Cardiac fibroblast (primary cell): Measurements from ENCODE around the gene ATRNL1.

Experiments
- DNase-seq, 2 donors: peaks; one replicate each; pipeline versions ENCODE4 v3.0.0 to v3.0.0-alpha.2; 2010; ENCODE audit warnings: low read depth in 2 of 2
- H3K4me3 ChIP-seq, 2 donors: replicated peaks in 1 of 2; 1 replicate in 1 of 2; 2 replicates in 1 of 2; pipeline ENCODE4 v1.5.1; 2011; ENCODE audit warnings: low read depth in 2 of 2, low read length in 2 of 2, mild to moderate bottlenecking in 2 of 2, moderate library complexity in 1 of 2
- TF ChIP-seq, protein P1 (sequence below): IDR thresholded peaks from one replicate; pipeline ENCODE4 v1.5.1; 2011; ENCODE audit warnings: low read depth, mild to moderate bottlenecking, low read length, inconsistent platforms

Gene ATRNL1

DNA sequence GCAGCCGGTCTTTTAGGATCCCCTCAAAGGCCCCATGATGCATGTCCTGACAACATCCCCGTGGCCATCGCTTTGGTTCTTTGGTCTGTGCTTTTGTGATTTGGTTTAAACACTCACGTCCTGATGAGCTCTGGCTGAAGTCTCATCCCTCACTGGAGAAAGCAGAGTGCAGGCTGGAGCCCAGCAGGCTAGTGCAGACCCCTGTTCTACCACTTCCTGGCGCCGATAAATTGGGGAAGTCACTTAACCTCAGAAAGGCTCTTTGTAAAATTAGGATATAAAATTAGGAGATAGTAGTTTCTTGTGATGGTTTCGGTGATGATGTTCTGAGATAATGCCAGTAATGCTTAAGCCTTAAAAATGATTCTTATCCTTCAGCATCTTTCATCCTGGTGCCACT is 872.2 kb downstream of the ATRNL1 start:
- no peak for DNase-seq
- TF ChIP-seq, protein P1, sequence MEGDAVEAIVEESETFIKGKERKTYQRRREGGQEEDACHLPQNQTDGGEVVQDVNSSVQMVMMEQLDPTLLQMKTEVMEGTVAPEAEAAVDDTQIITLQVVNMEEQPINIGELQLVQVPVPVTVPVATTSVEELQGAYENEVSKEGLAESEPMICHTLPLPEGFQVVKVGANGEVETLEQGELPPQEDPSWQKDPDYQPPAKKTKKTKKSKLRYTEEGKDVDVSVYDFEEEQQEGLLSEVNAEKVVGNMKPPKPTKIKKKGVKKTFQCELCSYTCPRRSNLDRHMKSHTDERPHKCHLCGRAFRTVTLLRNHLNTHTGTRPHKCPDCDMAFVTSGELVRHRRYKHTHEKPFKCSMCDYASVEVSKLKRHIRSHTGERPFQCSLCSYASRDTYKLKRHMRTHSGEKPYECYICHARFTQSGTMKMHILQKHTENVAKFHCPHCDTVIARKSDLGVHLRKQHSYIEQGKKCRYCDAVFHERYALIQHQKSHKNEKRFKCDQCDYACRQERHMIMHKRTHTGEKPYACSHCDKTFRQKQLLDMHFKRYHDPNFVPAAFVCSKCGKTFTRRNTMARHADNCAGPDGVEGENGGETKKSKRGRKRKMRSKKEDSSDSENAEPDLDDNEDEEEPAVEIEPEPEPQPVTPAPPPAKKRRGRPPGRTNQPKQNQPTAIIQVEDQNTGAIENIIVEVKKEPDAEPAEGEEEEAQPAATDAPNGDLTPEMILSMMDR, result no peak
- H3K4me3 ChIP-seq, result no peak overlapping the region

DNA sequence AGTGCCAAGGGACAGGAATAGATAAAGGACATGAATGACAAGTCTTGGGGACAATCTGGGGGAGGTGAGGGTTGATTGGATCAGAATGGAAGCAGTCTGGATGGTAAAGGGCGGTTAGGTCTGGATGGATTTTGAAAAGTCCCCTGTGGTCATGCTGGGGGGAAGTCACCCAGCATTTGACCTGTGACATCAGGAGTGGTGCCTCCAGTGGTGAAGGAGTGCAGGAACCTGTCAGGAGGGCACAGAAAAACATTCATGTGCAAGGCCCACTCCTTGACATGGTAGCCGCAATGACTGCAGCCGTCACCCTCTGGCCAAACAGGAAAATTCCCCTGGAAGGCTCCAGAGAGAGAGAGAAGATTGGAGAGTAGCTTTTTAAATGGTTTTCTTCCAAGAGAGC is 875.1 kb downstream of the ATRNL1 start:
- H3K4me3 ChIP-seq, result no peak overlapping the region
- no peak for DNase-seq
- TF ChIP-seq, protein P1, result no peak

DNA sequence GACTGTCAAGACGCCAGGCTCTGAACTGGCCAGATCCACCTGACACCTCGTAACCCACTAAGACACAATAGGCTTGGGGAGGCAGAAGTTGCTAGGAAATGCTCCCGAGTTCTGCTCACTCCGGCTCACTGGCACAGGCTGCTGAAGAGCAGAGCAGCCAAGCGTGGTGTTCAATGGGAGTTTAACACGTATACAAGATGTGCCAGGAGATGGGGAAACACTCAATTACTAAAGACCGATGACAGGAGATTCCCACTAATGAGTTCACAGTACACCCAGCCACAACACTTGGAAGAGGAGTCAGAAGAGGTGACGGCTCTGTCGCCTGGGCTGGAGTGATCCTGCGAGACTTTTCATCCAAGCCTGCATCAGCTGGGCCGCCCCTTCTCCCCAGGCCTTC is 876.4 kb downstream of the ATRNL1 start:
- TF ChIP-seq, protein P1, result no peak
- DNase-seq, result no peak

DNA sequence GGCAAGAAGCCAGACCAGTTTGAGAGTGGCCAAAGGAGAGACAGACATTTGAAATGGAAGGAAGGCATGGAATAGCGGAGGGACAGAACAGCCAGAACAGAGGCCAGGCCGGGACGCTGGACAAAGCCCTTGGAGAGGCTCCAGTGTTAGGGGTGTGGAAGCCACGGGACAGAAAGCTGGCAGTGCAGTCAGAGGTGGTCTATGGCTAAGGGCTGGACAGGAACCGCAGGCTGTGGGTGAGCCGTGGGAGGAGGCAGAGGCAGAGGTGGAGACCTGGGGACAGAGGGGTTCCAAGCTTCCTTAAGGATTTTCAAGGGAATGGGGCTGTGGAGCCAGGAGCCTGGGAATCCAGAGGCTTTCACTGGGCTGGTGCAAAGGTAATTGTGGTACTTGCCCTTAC is 878.8 kb downstream of the ATRNL1 start:
- TF ChIP-seq, protein P1, result no peak
- no peak for DNase-seq
- H3K4me3 ChIP-seq, result no peak overlapping the region

More for the DNA sequence above, 876.4 kb downstream of the ATRNL1 start:
- H3K4me3 ChIP-seq, result no peak overlapping the region

DNA sequence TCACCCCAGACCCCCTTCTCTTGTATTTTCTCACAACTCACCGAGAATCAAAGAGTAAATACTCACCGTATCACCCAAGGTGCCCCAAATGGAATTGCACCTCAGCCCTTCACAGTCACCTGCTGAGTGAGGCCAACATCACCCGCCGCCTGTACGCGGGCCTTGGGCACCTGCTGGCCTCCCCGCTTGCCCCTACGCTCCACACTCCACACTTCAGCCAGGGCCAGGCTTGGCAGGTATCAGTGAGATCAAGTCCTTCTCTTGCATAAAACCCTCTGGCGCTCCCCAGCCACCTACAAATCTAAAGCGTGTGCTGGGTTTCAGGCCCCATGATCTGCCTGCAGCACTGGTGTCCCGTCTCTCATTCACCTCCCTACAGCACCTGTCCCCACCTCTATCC is 879.3 kb downstream of the ATRNL1 start:
- TF ChIP-seq, protein P1, result no peak
- no peak for DNase-seq
- no peak overlapping the region for H3K4me3 ChIP-seq

DNA sequence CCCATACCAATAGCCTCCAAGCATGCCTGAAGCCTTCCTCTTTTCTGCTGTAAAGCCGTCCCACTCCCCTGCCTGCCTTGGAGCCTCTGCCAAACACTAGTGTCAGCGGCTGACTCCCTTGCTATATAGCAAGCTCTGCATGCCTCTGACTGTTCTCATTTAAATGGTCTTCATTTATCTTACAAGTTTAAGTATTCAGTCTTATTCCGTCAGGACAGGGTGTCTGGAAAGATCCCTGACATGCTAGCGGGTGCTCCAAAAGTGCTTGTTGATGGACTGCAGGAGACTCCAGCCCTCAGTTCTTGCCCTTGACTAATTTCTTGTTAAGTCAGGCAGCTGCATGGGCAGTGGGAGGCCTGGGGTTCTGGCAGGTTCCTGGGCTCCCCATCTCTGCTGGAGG is 881.2 kb downstream of the ATRNL1 start:
- no peak overlapping the region for H3K4me3 ChIP-seq
- no peak for DNase-seq
- TF ChIP-seq, protein P1, result no peak

DNA sequence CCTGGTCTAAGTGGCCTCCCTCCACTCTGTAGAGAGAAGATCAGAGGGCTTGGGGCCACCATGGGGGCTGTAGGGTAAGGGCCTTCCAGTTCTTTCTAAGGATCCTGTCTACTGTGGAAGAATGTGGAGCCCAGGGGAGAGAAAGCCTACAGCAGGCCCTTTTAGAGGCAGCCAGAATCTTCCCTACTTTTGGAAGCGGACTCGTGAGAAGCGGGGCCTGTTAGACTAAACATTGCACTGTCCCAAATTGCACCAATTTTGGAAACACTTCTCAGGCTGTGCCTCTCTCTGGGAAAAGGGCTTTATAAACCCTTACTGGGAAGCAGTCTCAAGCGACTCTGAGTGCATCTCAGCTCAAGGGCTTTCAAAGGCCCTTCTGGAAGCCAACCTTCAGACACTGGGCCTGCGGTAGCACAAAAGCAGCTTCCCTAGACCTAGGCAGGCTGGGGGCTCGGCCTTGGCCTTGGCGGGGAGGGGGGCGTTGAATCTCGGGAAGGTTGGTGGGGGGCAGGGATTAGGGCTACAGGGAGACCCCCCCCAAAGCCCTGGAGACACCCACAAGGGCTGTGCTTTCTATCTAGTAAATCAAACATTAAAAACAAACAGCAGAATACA is 881.8 kb downstream of the ATRNL1 start:
- no peak overlapping the region for H3K4me3 ChIP-seq
- TF ChIP-seq, protein P1, result no peak
- no peak for DNase-seq
